Measurements from ENCODE around the gene SLC44A3.

GRCh38 chr1:94790246-94790645 is 29.9 kb upstream of the SLC44A3 start:
- TF ChIP-seq CTCF (IDR thresholded peaks at IDR 0.05 in 8 of 11, conservative IDR thresholded peaks at IDR 0.05 in 3 of 11) (no peak), POLR2A (IDR thresholded peaks at IDR 0.05) (no peak)

Data from spleen (tissue), 7 donors.